ENCODE measurements around the gene PDE6D. TPM values are rescaled to one million over a fixed set of nuclear protein-coding genes. Genes with fewer than 3 reads are reported as not detected.

PDE6D gene
- total and polyA plus RNA-seq, 2 of the 13 experiments (the other 11 are each of a cell fraction or from before 2014, with no cell fraction given) = 14.1 to 23.2 TPM

GRCh38 chr2:231707927-231708772, 72.9 kb downstream of the PDE6D start, which contains the start of gene PTMA (continued):
- TF ChIP-seq THAP8 (CRISPR knock-in tag; IDR thresholded peaks at IDR 0.05; ENCODE audit: borderline replicate concordance) (no peak), ZNF577 (CRISPR knock-in tag; IDR thresholded peaks at IDR 0.05; ENCODE audit: borderline replicate concordance, low read depth) (no peak), TEAD3 (CRISPR knock-in tag; optimal IDR thresholded peaks at IDR 0.05; ENCODE audit: borderline replicate concordance) (no peak), SP1 (IDR thresholded peaks at IDR 0.05) (no peak), SP1 (CRISPR knock-in tag; IDR thresholded peaks at IDR 0.05) (peak; percentile 56), ZNF614 (CRISPR knock-in tag; IDR thresholded peaks at IDR 0.05; ENCODE audit: borderline replicate concordance) (peak; percentile 92; the same call in 1 of the 2 replicates), AGO1 (IDR thresholded peaks at IDR 0.05; ENCODE audit: low read depth, low read length, poor library complexity, severe bottlenecking) (no peak), HBP1 (CRISPR knock-in tag; IDR thresholded peaks at IDR 0.05; ENCODE audit: low read depth) (no peak), ZMYM4 (CRISPR knock-in tag; IDR thresholded peaks at IDR 0.05) (peak; percentile 95), FLYWCH1 (CRISPR knock-in tag; IDR thresholded peaks at IDR 0.05) (no peak), ZMYM3 (CRISPR knock-in tag; IDR thresholded peaks at IDR 0.05) (peak; percentile 85), GATAD2A (CRISPR knock-in tag; IDR thresholded peaks at IDR 0.05) (no peak), ZBTB7A (CRISPR knock-in tag; IDR thresholded peaks at IDR 0.05) (no peak), ZBTB26 (CRISPR knock-in tag; IDR thresholded peaks at IDR 0.05; ENCODE audit: borderline replicate concordance) (peak; percentile 27; the same call in 1 of the 2 replicates), ONECUT2 (CRISPR knock-in tag; IDR thresholded peaks at IDR 0.05) (no peak), HMGXB4 (CRISPR knock-in tag; IDR thresholded peaks at IDR 0.05; ENCODE audit: borderline replicate concordance in 1 of 2, low read depth in 1 of 2) (peak; percentile 64 to 87), ZNF343 (CRISPR knock-in tag; IDR thresholded peaks at IDR 0.05) (peak; percentile 66; the same call in 1 of the 2 replicates), RNF219 (CRISPR knock-in tag; IDR thresholded peaks at IDR 0.05) (peak; percentile 75; the same call in 1 of the 2 replicates)
